CD4-positive, alpha-beta T cell treated with Interleukin-6 at 100 ng/mL for 8 hours (primary cell): ENCODE results near the gene DHX15.

Source experiments
- DNase-seq: peaks from one replicate; pipeline ENCODE4 v3.0.0-alpha.2; 2020; ENCODE audit warnings: mixed read lengths, low spot score

Gene DHX15

DNA sequence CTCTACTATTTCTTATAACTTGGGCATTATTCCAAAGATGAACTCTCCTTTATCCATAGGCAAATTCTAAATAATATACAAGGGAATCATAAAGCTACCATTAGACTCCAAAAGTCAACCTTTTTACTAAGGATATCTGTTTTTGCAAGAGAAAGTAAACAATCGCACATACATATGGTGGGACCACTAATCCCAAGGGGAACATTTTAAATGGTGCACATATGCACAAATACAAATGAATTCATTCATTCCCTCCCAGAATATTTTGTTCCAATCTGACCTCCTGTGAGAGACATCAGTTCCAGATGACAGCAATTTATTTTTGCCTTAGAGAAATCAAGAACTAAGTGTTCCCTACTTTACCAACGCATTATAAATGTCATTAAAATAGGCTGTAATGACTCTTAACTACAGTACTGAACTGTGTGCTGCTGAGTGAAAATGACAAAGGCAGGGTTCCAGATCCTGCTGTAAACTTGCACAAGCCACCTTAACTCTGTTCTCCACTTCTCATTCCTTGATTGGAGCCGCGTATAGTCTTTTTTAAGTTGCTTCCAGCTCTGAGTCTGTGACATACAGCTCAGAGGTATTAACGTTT, 2.0 kb downstream of the DHX15 start:
- no peak for DNase-seq

DNA sequence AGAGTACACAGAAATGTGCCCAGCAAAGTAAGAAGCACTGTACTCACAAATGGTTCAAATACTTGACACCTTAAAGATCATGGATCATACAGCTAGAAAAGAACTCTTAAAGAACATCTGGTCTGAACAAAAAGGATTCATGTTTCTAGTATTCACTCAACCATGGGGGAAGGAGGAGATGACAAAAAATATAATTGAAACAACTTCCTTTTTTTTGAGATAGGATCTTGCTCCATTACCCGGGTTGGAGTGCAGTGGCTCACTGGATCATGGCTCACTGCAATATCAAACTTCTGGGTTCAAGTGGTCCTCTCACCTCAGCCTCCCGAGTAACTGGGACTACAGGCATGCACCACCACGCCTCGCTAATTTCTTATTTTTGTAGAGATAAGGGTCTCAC, 6.0 kb downstream of the DHX15 start:
- DNase-seq: no peak

DNA sequence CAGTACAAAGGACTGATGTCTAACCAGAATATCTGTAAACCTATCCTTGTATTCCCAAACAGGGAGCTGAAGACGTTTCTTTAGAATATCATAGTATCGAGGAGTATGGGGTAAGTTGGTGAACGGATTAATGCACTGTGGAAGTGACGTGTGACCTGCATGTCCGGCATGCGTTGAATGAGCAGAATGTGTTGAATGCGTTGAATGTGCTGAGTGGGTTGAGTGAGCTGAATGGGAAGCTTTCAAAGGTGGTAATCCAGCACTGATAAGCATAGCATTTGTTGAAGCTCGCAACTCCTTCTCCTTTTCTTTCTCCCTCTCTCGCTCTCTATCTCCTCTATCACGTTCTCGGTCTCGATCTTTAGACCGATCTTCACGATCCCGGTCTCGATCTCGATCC, 8.1 kb downstream of the DHX15 start:
- no peak for DNase-seq

DNA sequence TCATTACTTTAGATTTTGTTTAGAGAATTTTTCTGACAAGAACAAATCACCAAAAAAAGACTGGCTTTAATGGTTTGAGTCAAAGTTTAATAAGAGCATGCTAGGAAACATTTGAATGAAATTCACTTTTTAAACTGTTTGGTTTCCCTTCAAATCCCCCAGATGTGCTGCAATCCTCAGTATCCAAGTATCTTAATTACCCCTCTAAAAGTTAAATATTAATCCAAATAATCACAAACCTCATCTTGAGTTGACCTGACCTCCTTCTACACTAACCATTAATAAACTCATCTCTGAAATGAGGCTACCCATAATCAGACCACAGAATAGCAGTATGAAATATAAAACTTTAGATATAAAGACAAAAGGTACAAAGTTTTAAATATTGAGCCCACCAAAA, 10.1 kb downstream of the DHX15 start:
- DNase-seq: no peak

DNA sequence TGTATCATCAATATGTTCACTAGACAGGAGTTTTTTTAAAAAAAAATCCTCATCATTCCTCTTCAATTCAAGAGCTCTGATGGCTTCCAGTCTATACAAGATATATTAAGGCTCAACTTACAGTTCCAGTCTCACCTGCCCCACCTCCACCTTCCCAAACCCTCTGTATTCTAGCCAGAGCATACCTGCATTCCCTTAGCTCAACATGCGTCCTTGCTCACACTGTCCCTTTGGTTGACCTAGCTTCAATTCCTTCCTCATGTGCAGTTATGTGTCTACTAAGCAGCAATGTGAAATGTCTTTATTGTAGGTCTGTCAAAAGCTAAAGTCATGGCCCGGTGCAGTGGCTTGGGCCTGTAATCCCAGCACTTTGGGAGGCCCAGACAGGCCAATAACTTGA, 10.8 kb downstream of the DHX15 start:
- DNase-seq: no peak

DNA sequence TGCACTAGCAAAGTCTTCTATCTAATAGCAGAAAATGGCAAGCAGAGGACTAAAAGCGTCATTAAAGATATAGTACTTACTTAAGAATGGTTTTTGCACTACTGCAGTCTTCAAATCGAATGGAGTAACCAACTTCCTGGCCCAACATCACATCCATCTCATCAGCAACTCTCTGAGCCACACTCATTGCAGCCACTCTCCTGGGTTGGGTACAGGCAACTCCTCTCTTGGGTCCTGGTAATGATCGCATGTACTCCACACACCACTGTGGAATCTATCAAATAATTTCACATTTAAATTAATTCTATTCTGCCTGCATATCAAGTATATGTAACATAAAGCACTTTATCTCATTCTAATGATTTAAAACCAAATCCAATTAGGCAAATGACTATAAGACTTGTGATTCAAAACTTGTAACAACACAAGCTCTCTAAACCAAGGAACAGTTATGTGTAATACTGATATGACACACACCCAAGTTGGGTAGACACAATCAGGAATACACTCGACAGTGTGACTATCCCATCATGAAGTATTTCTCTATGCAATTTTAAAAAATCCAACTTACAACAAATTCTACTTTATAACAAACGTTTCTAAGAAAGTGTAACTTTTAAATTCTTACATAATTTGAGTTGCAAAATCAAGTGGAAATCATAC, 13.6 kb downstream of the DHX15 start:
- DNase-seq: no peak

DNA sequence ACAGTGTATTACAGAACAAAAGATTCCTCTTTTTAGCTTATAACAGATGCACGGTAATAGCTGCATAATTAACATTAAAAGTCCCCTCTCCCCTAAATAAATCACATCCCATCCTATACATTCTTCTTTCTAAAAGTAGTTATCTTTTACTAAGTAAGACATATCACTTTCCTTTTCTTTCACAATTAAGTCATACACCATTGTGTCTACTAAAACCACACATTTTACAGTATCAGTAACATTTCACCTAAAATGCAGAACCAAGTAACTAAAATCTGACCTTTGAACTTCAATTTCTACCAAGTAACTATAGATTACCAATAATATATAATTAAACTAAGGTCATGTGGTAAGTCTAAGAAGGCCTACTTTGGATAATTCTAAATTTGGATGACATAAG, 14.2 kb downstream of the DHX15 start:
- no peak for DNase-seq

DNA sequence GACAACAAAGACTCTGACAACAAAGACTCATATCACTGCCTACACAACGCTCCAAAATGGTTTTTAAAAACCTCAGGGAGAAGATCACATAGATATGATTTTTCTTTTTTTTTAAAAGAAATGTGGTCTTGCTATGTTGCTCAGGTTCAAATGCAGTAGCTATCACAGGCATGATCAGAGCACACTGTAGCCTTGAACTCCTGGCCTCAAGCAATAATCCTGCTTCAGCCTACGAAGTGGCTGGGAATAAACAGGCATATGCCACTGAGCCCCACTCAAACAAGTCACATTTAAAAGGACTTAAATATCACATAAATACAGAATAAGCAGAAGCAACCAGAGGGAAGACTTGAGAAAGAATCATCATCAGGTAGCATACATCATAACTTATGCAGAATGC, 14.7 kb downstream of the DHX15 start:
- DNase-seq: no peak

DNA sequence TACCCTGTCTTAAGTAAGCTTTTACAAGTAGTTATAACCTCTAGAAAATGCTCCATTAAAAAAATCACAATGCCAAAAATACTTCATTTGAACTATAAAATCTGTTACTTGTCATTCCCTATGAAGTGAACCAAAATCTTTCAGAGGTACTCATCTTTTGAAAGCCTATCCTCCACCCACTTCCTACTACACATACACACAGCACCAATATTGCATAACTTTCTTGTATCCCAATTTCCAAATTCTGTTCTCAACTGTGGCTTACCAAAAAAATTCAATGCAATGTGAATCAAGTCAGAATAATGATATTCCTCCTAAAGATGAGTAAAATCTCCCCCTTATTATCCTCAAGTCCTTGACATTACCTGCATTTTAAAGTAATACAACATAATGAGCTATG, 15.9 kb downstream of the DHX15 start:
- no peak for DNase-seq

DNA sequence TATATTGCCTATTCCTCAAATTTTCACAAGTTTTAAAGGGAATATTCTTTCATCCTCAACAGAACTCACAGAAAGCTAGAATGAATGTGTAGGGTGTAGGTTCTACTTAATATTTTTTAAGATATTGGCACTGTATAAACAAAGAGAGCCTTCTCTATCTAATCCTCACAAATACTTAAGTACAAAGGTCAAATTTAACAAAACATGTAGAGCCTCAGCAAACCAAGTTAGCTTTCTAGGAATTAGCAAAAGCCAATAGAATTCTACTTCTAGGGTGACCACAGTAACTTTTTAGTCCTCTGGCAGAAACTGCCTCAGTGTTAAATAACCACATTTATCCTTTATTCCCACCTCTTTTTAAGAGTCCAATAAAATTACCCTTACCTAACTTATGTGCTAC, 19.3 kb downstream of the DHX15 start:
- DNase-seq: no peak

DNA sequence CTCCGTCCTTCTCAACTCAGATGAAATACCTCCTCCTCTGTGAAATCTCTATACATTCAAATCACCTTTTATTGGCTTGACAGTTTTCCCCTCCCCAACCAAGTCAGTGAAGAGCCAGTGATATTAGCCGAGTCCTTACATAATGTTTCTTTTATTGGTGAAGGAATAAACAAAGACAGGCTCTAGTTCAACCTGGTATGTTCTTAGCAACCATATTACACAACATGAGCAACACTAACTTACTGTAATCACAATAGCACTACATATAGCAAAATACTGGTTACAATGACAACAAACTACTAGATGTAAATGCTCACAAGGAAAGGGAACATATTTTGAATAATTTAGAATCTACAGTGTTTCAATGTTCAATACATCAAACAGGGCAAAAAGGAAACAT, 19.9 kb downstream of the DHX15 start:
- no peak for DNase-seq

DNA sequence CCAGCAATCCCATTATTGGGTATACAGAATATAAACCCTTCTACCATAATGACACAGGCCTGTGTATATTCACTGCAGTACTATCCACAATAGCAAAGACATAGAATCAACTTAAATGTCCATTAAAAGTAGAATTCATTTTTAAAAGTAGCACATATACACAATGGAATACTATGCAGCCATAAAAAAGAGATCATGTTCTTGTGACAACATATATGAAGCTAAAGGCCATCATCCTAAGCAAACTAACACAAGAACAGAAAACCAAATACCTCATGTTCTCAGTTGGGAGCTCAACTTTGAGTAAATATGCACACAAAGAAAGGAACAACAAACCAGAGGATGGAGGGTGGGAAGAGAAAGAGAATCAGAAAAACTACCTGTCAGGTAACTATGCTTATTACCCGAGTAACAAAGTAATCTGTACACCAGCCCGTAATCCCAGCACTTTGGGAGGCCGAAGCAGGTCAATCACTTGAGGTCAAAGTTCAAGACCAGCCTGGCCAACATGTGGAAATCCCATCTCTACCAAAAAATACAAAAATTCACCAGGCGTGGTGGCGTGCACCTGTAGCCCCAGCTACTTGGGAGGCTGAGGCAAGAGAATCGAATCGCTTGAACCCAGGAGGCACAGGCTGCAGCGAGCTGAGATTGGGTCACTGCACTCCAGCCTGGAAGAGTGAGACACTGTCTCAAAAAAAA, 22.8 kb downstream of the DHX15 start:
- DNase-seq: no peak

DNA sequence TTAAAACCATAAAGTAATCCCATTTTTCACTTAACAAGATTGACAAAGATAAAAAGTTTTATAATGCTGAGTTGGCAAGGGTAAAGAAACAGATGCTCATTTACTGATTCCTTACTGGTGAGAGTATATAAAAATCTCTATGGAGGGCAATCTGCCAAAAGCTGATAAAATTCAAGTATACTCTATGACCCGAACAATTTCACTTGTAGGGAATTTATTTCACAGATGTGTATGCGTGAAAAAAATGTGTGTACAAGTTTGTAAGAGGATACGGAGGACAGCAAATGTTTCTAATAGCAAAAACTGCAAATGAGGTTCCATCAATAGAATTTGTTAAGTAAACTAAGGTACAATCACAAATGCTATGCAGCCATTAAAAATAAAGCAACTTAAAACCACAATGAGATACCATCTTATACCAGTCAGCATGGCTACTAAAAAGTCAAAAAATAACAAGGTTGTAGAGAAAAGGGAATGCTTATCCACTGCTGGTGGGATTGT, 23.4 kb downstream of the DHX15 start:
- no peak for DNase-seq

DNA sequence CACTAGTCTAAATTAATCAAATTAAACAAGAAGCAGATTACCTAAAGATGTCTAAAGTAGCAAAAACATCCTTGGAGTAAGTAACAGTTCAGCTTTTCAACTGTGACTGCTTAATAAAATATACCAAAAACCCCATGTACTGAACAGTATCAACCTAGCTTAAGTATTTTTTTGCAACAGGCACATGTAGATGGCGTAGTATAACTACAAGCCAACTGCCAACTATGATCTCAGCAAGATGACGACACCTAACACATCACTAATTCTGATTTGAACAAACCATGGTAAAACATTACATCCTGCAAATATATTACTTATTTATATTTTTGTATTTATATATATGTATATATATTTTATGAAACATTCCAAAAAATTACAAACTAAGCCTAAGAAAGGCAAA, 24.5 kb downstream of the DHX15 start:
- no peak for DNase-seq

DNA sequence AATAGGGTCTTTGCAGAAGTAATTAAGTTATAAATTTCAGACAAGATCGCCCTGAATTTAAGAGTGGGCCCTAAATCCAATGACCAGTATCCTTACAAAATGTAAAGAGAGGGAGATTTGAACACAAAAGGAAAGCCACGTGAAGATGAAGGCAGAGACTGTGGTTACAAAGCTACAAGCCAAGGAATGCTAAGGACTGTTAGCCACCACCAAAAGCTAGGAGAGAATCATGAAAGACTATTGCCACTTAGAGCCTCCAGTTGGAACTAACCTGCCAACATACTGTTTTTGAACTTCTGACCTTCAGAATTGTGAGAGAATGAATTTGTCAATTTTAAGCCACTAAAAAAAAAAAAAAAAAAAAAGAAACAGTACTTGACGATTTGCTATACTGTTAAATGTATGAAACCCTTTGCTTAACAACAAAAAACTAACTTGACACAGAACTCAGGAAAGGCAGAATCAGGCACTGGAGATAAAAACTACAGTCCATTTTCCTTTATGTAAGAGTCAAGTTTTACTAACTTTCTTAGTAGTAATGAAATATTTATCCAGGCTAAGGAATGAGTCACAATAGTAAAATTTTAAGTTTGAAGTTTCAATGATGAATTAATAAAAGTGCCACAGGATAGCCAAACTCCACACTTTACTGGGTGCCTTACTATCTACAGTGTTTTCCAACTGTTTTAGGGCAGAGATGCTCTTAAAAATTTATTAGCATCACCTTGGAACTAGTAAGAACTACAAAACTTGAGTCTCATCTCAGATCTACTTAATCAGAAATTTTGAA, 25.1 kb downstream of the DHX15 start:
- no peak for DNase-seq

DNA sequence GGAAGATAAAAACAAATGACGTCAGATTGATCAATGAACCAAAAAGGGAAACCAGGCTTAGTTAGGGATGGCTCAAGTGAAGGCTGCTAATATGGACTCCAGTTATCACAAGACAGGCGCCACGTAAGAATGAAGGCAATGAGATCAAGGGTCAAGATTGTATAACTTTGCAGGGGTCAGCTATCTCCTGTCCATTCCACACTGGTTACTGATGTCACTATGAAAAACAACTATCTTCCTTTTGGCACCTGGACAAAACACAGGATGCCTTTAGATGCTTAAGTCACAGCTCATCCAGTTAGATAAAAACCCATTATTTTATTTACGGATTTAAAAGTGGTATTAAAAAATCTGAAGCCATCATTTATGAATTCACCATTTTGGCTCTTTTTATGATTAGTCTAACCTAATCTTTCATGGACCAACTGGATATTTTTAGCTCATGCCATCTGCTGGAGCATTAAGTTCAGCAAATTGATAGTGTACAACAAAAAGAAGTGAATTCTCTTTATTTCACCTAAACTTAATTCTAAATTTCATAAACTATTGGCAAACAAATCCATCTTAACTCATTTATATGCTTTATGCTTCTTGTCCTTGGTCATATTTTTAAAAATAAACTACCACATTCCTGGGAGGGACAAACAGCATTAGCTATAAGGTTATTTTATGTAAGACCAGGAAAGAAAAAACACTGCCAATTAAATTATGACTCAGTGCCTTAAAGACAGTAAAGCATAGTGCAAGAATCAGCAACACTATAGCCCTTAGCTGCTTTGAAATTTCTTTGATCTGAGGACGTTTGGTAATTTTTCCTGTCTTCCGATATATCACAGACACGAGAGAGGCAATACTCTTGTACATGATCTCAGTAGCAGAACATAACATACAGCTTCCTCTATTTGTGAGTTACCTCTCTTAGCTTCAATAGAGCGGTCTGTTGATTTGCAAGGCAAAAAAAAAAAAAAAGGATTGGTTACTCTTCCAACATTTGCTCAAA, 27.0 kb downstream of the DHX15 start:
- peak; percentile 15 for DNase-seq

DNA sequence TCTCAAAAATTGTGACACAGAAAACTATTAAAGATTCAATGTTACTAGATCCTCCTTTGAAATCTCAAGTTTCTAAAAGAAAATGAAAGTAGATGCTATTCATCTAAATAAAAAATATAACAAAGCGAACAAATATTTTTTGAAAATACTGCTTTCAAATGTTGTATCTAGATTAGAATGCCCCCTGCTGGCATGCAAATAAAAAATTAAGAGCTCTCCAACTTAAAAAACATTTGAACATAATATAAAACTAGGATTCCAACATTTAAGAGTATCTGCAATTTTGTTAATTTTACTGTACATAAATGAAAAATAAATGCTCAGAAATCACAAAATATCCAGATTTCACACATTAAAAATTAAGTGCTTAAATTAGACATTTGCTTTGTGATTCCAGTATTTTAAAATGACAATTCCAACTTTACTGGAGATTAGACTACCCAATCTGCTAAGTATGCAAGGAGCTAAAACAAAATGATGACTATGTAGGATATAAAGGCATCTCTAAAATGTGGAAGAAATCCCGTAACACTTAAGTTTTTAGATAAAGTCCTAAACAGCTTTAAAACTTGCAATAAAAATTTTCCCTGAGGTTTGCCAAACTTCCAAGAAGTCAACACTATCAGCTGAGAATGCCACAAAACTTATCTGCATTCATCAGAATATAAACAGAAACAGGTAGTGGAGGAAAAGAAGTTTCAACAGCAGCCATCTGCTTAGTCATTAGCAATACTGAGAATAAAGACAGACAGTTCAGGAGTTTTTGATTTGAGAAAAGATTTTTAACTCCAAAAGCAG, 32.7 kb downstream of the DHX15 start:
- DNase-seq: no peak

DNA sequence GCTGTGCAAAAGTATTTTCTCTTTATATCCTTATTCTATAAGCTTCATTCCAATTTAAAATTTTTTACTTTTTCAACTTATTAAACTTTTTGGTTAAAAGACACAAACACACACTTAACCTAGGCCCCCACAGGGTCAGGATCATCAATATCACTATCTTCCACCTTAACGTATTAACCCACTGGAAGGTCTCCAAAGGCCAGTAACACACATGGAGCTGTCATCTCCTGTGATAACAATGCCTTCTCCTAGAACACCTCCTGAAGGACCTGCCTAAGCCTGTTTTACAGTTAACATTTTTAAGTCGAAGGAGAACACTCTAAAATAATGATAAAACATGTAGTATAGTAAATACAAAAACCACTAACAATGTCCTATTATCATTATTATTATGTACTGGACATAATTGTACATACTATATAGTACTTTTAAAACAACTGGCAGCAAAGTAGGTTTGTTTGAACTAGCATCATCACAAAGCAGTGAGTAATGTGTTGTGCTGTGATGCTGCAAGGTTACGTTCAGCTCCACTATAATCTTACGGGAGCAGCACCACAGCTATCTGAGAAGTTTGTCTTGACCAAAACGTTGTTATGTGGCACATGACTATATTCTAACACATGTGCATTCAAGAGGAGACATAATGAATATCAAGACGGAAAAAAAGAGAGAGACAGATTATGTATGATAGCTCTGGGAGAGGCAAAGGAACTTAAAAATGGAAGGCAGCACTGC, 33.7 kb downstream of the DHX15 start:
- DNase-seq: no peak

DNA sequence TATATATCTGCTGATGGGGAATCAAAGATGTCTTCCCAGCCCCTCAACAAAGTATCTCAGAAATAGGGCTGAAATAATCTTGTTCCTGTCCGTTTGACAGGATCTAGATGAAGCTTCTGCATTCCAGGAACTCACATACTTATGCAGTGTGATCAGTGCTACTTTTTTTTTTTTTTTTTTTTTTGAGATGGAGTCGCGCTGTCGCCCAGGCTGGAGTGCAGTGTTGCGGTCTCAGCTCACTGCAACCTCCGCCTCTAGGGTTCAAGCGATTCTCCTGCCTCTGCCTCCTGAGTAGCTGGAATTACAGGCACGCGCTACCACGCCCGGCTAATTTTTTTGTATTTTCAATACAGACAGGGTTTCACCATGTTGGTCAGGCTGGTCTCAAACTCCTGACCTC, 36.4 kb downstream of the DHX15 start:
- no peak for DNase-seq
